GM10248 (cell line): ENCODE data around the gene ECE1.
"Not testable (repeated sequence)": the region's sequence is repeated elsewhere in the genome, so short reads cannot be mapped to it uniquely, and the experiment has no call there.

Experiments used
- CTCF ChIA-PET: fragments of 300-600 bp; sonication (Branson Sonifier 250); formaldehyde crosslinking; extraction: SDS; loops from one replicate; lab custom pipeline; 2021; ENCODE audit warnings: antibody characterized with exemption; lab: Yijun Ruan, JAX
- POLR2A ChIA-PET: fragments of 350-650 bp; sonication (Branson Sonifier 250); formaldehyde crosslinking; extraction: SDS; loops from one replicate; lab custom pipeline; 2020; ENCODE audit warnings: antibody characterized with exemption; lab: Yijun Ruan, JAX
- DNase-seq: peaks from one replicate; pipeline ENCODE4 v3.0.0; 2012; ENCODE audit errors: extremely low spot score
- CTCF ChIP-seq: IDR thresholded peaks from 2 replicates; pipeline ENCODE4 v1.5.1; 2012; ENCODE audit warnings: mild to moderate bottlenecking, low read depth; ENCODE audit errors: extremely low read depth, missing control alignments, control extremely low read depth

ECE1 gene

GRCh38 chr1:21212126-21212525, 78.1 kb downstream of the ECE1 start:
- no peak for TF ChIP-seq CTCF
- POLR2A ChIA-PET: no interaction called here
- DNase-seq: no peak
- CTCF ChIA-PET: interaction anchor here (1.4 to 8.2 kb wide), 4 partner anchors 12 to 158 kb away, joined by 3 to 67 read pairs (median 4); no protein-coding TSS in a partner anchor

- POLR2A ChIA-PET, DNase-seq: not testable (repeated sequence)
- CTCF ChIA-PET: interaction anchor here (1.5 to 2.2 kb wide), 5 partner anchors 8 to 160 kb away, joined by 3 to 9 read pairs (median 7); no protein-coding TSS in a partner anchor
Measured at GRCh38 chr1:21208137-21208700, 82.0 kb downstream of the ECE1 start.

GRCh38 chr1:21206117-21206516, 84.1 kb downstream of the ECE1 start:
- TF ChIP-seq CTCF: no peak
- CTCF ChIA-PET: interaction anchor here (1.0 to 2.2 kb wide), 3 partner anchors 11 to 509 kb away, joined by 5 read pairs; no protein-coding TSS in a partner anchor
- DNase-seq: no peak
- POLR2A ChIA-PET: no interaction called here

- no peak for DNase-seq
- no peak for TF ChIP-seq CTCF
- ChIA-PET CTCF (interaction anchor here (1.0 to 1.4 kb wide), 2 partner anchors 10 to 509 kb away, joined by 5 read pairs; no protein-coding TSS in a partner anchor), POLR2A (no interaction called here)
Measured at GRCh38 chr1:21205416-21205815, 84.8 kb downstream of the ECE1 start.

GRCh38 chr1:21201650-21202049, 88.6 kb downstream of the ECE1 start:
- TF ChIP-seq CTCF: no peak
- ChIA-PET POLR2A (no interaction called here), CTCF (interaction anchor here (1.1 to 1.6 kb wide), 2 partner anchors 15 to 30 kb away, joined by 3 to 6 read pairs; no protein-coding TSS in a partner anchor)
- no peak for DNase-seq

GRCh38 chr1:21201238-21201637, 89.0 kb downstream of the ECE1 start:
- POLR2A ChIA-PET, DNase-seq, CTCF ChIA-PET: not testable (repeated sequence)

GRCh38 chr1:21200767-21201166, 89.5 kb downstream of the ECE1 start:
- CTCF ChIA-PET: no interaction called here
- no peak for TF ChIP-seq CTCF
- no peak for DNase-seq
- POLR2A ChIA-PET: no interaction called here
